HT1080 (cell line): ENCODE measurements around the gene MEF2A. TPM values are rescaled to one million over a fixed set of nuclear protein-coding genes. Genes with fewer than 3 reads are reported as not detected.

Experiments used
- DNase-seq: peaks from one replicate; pipeline ENCODE4 v3.0.0-alpha.2; 2015; ENCODE audit warnings: low read depth
- total RNA-seq: library from RNA; depleted of rRNA; stranded (reverse); fragments of >200 nt; shearing (Covaris generic); gene quantifications from 2 replicates; pipeline ENCODE4 v1.2.3, GENCODE V29; 2014

MEF2A gene
- total RNA-seq, 1 experiment from 2014 or later: 32.3 TPM

- DNase-seq: no peak
Observed at GRCh38 chr15:99605490-99605931, 39.7 kb downstream of the MEF2A start.

GRCh38 chr15:99605990-99606389, 40.2 kb downstream of the MEF2A start:
- DNase-seq: no peak

GRCh38 chr15:99606646-99607045, 40.9 kb downstream of the MEF2A start:
- DNase-seq: no peak

GRCh38 chr15:99613481-99613880, 47.7 kb downstream of the MEF2A start:
- no peak for DNase-seq

GRCh38 chr15:99613887-99614647, 48.3 kb downstream of the MEF2A start:
- DNase-seq: no peak

- no peak for DNase-seq
Observed at GRCh38 chr15:99614749-99615288, 49.0 kb downstream of the MEF2A start.

- no peak for DNase-seq
Observed at GRCh38 chr15:99615460-99615859, 49.7 kb downstream of the MEF2A start.

- no peak for DNase-seq
Observed at GRCh38 chr15:99616129-99616528, 50.3 kb downstream of the MEF2A start.

- no peak for DNase-seq
Observed at GRCh38 chr15:99616773-99617342, 51.1 kb downstream of the MEF2A start.

GRCh38 chr15:99618941-99619411, 53.2 kb downstream of the MEF2A start:
- DNase-seq: no peak

- no peak for DNase-seq
Observed at GRCh38 chr15:99619712-99620111, 53.9 kb downstream of the MEF2A start.

GRCh38 chr15:99620178-99620577, 54.4 kb downstream of the MEF2A start:
- DNase-seq: no peak

- DNase-seq: no peak
Observed at GRCh38 chr15:99621767-99622166, 56.0 kb downstream of the MEF2A start.

- DNase-seq: no peak
Observed at GRCh38 chr15:99628374-99629001, 62.7 kb downstream of the MEF2A start.

- no peak for DNase-seq
Observed at GRCh38 chr15:99630607-99631131, 64.9 kb downstream of the MEF2A start.

- DNase-seq: no peak
Observed at GRCh38 chr15:99631255-99631654, 65.5 kb downstream of the MEF2A start.

- DNase-seq: no peak
Observed at GRCh38 chr15:99632521-99632920, 66.7 kb downstream of the MEF2A start.

GRCh38 chr15:99633655-99634054, 67.9 kb downstream of the MEF2A start:
- DNase-seq: no peak

GRCh38 chr15:99634576-99634975, 68.8 kb downstream of the MEF2A start:
- DNase-seq: no peak

GRCh38 chr15:99635145-99635544, 69.4 kb downstream of the MEF2A start:
- DNase-seq: no peak

- no peak for DNase-seq
Observed at GRCh38 chr15:99635794-99636193, 70.0 kb downstream of the MEF2A start.
